NCI-H146 (cell line): Measurements from ENCODE around the gene ST8SIA4.

Experiments
- DNase-seq: peaks from one replicate; lab custom pipeline; 2025; lab: John Stamatoyannopoulos, UW

The ST8SIA4 gene

DNA sequence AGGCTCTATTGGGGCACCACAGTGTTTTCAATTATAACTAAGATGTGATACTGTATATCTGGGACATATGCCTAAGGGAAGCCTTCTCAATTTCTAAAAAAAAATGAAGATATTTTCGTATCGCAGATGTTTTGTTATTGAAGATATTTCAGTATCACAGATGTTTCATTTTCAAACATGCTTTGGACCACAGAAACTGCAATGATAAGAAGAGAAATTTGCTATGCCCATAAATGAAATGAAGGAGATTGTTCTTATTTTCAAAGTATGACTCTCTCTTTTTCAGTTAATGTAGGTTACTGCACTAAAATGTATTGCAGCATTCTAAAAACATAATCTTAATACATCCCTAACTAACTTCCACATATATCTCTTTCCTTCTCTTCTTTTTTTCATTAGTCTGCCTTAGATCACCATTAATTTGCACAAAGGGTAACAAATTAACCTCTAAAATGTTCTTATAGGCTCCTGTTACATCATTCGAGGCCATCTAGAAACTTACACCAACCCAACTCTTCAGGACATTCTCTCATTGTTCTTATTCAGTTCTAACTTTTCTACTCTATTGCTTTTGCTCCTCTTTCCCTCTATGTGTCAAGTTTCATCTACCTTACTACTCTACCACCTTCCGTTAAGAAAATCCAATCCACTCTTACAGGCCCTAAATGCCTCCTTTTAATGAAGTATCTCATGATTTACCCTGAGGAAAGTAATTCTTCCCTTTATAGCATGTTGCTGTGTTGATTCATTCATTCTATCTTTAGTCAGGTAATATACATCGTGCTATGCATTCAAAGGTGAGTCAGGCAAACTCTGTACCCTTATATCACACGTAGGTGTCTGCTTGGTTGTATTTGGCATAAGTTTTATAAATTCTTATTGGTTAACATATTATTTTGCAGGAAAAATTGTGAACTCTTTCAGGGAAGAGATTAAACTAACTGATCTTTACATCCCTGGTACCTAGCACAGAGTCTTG lies 70.5 kb downstream of the ST8SIA4 start:
- no peak for DNase-seq

DNA sequence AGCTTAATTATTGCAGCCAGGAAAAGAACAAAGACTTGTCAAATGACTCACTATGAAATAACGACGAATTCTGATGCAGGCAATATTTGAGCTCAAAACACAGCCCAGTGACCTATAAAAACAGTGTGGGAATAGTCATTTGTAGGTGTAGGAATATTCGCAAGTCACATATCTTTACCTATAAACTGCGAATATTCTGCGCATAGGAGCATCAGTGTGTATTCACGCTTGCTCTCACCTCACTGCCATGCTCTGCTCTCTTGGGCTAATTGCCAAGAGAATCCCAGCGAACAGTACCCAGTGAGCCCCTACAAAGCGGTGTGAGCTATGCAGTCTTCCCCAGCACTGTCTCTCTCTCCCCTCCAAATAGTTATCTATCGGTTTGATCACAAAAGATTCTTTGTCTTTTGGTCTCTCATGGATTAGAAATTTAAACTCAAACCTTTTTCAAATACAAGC lies 74.2 kb downstream of the ST8SIA4 start:
- DNase-seq: no peak

DNA sequence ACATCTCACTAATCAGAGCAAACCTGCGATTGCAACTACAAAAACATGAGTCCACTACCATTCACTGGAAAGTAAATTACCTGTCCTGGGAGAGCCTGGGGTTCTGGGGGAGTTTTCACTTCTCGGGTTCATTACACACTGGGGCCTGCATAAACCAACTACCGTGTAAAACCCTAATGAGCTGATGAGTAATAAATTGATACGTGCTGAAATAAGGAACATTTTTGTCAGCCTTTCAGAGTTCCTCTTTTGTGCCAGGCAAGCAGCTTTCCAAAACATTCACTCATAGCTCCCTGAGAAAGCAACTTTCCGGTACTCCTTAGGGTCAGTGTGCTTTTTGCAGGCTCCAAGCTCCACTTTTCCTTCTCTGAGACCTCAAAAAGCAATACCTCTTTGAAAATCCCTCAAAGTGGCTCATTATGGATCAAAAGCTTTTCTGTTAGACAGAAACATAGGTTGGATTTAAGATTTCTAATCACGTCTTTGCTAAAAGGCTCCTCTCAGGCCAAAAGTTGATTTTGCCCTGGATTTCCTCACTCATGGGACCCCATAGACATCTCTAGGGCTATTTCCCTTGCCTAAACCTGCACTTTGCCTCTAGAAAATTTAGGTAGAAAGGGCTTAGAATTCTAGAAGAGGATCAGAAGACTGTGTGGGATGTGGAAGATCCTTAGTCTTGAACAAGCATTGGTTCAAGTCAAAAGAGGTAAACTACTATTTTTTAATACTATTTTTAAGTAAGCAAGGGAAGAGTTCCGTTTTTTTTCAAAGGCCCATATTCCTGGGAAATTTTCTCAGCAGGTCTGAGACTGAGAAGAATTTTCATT lies 74.8 kb downstream of the ST8SIA4 start:
- no peak for DNase-seq

DNA sequence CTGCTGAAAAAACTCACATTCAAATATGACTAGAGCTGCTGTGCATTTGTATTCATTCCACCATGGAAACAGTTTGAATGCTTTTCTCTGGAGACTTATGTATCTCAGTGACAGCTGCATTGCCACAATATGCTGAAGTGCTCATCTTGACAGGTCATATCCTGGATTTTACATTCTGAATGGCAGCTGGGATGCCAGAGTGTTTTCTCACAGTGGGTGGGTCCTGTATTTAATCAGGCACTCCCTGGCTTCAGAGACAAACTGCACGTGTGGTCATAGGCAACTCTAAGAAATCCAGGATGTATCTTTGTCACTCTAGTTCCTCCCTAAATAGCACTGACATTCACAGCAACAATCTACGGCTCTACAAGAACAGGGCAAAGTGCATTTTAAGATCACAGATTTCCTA lies 75.6 kb downstream of the ST8SIA4 start:
- DNase-seq: peak; percentile 33

DNA sequence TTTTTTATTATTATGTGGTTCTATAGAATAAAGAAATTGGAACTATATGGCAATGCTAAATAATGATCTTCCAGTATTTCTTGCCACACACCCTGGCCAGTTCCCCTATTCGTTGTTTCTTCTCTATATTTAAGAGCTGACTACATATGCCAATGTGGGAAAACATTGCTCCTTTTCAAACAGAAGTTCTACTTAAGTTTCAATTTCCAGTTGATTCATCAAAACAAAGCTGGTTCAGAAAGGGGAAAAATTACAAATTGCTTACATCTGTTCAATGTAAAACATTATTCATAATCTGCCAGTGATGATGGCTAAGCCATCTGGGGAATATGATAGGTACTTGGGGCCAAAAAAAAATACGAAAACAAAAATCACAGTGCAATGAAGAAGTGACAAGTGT lies 76.9 kb downstream of the ST8SIA4 start:
- no peak for DNase-seq

DNA sequence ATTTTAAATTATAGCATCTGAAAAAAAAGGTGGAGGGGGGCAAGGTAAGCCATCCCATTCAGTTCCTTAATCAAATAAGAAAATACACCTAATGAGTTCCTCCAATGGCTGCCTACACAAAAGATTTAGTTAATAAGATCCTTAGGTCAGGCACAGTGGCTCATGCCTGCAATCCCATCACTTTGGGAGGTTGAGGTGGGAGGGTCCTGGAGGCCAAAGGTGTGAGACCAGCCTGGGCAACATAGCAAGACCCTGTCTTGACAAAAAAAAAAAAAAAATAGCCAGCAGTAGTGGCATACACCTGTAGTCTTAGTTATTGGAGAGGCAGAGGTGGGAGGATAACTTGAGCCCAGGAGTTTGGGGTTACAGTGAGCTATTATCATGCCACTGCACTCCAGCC lies 78.4 kb downstream of the ST8SIA4 start:
- no peak for DNase-seq

DNA sequence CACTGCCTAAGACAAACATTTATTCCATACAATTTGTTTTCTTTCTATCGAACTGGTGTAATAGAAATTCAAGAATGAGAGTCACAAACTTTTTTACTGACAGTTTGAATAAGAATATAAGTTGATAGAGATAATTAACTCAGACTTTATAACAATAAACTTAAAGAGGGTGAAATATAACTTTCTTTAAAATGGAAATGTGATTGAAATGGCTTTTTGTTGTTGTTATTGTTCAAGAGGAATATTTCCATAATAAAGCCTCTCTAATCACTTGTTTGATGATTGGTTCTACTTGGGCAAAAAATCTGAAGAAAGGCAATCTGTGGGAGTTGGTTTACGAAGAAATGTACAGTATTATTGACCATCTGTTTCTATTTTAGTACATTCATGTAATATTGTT lies 79.3 kb downstream of the ST8SIA4 start:
- no peak for DNase-seq

DNA sequence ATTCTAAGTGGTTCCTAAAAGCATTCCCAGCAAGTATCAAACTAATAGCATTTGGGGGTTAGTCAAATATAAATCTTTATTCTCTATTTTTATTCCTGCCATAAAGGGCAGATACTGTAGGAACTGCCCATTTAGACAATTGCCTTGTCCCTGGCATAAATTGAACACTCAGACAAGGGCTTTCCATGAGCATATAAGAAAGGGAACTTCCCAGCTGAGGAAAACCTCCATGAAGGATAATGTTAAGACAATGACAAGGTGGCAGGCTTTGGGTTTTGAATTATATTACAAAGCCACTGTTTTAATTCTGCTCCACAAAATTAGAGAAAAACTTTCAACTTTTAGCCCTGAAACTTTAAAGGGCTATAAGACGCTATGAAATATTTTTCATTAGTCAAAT lies 81.3 kb downstream of the ST8SIA4 start:
- no peak for DNase-seq

DNA sequence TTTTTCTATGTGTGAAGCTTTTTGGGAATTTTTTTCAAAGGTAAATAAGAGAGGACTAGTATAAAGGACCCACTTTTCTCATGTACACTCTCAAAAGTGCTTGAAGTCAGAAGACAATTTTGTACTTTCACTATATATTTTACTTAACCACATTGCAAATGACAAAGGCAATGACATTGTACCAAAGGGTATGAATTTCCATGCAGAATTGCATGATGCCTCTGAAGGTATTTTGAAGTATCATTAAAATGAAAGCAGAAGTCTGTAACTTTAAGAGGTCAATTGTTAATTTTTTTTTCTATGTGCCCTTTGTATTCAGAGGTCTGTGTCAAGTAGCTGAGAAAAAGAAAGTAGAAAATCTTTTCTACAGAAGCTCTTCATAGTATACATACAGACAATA lies 84.7 kb downstream of the ST8SIA4 start:
- no peak for DNase-seq

DNA sequence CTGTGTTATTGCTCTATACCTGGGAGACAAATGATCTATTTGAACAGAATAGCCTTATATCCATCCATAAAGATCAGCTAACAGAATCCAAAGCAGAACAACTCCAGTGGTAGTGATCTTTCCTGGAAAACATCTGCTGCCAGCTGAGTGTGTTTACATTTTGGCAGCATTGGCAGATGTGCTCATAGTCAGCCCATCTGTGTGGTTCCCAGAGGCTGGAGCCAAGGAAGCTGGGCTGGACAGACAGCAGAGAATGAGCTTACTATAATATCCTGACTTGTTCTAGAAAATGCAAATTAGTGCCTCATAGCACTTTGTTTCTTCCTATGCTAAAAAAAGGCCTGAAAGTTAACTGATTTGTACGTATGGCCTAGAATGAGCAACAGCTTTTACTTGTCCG lies 99.7 kb downstream of the ST8SIA4 start:
- no peak for DNase-seq

DNA sequence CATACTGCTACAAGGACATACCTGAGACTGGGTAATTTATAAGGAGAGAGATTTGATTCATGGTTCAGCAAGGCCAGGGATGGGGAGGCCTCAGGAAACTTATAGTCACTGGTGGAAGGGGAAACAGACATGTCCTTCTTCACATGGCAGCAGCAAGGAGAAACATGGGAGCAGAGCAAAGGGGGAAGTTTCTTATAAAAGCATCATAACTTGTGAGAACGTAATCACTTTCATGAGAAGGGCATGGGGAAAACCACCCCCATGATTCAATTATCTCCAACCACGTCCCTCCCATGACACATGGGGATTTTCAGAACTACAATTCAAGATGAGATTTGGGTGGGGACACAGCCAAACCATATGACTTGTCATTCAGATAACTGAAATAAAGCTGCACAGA lies 100.9 kb downstream of the ST8SIA4 start:
- no peak for DNase-seq

DNA sequence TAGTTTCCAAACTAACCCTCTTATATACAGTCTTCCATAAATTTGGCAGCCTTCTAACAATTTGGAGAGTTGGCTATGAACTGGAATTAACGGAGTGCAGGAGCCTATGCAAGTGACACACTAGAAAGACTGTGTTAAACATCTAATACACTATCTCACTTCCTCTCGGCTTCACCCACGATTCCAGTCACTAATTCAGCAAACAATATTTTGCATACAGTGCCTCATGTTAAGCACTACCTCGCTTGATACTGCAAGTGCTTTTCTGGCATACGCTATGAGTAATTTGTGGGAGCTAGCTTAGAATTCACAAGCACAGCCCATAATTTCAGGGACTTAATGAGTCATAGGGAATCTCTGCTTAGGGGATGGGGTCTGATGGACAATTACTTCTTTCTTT lies 102.5 kb downstream of the ST8SIA4 start:
- no peak for DNase-seq

DNA sequence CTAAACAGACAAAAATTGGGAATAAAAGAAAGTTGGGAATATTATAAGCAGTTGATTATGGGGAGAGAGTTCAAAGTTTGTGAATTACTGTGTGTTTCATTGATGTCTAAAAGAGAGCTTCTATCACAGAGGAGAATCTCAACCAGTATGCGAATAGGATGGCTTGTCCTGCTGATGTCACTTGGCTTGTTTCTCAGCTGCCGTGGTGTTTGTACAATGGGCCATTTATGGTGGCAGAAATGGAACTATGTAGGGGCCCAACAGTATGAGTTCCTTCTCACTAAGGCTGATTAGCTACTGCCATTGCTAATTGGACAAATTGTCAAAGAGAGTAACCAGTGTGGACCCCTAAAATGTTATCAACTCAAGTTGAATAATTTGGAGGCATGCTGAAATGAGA lies 103.9 kb downstream of the ST8SIA4 start:
- no peak for DNase-seq

DNA sequence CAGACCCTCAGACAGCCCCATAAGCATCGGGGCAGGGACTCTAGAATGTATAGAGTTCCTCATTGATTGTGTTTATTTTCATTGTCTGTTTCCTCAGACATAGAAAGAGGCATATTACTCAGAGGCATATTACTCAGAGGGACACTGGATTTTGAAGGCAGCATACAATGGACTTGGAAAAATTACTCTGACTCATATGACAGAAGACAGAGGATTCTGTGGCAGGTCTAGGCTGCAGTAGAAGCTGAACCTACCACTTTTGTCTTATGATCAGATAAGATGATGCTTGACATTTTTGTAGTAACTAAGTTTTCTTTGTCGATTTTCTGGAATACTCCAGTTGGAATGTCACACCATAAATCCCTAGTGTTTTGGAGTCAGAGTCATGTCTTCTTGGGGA lies 105.2 kb downstream of the ST8SIA4 start:
- DNase-seq: no peak

DNA sequence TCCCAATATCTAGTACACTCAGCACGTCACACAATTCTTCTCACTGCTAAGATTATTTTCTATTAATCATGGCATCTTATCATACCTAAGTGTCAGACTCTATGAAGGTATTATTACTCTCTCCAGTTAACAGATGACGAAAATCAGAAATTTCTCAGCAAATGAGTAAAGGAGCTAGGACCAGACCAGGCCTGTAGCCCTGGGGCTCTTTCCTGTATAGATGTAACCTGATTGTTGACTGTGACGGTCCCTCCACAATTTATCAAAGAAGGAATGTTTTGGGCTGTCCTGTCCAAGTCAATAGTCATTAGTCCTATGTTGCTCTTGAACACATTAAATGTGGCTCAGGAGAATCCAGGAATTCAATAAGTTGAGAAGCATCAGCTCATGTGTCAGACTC lies 106.2 kb downstream of the ST8SIA4 start:
- no peak for DNase-seq

DNA sequence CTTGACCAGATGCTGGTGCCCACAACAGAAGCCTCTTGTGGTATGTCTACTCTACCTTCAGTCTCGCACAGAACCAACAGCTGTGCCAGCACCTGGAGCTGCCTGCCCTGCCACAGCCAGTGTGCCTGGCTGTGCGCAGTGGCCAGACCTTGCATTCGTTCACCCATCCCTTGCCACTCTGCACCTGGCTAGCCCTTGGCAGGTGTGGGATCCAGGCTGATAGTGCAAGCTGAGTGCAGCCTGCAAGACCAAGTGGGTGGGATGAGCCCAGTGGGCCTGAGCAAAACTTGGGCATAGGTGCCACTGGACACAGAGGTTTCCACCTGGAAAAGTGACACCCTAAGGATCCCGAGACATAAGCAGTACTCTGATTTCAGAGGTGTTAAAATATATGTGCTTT lies 108.2 kb downstream of the ST8SIA4 start:
- no peak for DNase-seq

DNA sequence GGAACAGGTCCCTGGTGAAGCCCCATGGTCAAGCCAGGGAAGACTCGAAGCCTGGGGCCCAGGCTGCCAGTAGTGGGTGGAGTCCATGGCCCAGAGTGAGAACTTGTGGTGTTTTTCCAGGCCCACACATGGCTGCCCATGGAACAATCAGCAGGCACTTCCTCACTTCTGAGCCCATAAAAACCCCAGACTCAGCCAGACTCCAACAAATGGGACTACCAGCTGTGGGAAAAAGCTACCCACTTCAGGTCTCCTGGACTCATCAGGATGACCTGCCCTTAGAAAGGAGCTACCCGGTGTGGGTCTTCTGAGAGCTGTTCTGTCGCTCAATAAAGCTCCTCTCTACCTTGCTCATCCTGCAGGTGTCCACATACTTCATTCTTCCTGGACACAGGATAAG lies 108.9 kb downstream of the ST8SIA4 start:
- DNase-seq: no peak

DNA sequence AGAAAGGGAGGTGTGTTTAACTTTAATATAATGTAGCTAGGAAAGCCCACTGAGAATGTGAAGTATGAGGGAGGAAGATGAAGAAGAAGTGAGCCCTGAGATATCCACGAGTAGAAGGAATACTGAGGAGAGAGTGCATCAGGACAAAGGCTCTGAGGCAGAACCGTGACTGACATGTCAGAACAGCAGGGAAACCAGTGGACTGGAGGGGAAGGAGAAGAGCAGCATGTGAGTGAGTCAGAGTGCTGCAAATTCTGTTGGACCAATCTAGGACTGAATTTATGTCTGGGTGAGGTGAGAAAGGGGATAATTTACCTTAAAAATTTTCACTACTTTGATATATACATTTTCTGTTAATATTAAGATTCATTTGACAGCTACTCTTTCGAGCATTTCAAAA lies 110.3 kb downstream of the ST8SIA4 start:
- DNase-seq: no peak

DNA sequence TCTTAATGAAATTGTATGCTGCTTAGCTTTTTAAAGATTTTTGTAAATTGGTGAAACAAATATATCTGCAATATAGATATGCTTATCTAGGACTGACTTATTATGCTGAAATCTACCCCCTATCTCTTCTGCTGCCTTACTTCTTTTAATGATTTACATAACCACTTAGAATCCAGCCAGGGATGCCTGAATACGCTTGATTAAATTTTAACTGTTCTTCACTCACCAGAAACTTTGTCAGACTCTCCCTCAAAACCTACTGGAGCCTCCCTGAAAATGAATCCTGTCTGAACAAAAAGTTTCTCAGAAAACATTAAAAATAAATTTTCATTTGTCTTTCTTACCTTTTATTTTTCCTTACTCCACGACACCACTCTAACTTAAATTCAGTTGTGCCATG lies 111.7 kb downstream of the ST8SIA4 start:
- no peak for DNase-seq

DNA sequence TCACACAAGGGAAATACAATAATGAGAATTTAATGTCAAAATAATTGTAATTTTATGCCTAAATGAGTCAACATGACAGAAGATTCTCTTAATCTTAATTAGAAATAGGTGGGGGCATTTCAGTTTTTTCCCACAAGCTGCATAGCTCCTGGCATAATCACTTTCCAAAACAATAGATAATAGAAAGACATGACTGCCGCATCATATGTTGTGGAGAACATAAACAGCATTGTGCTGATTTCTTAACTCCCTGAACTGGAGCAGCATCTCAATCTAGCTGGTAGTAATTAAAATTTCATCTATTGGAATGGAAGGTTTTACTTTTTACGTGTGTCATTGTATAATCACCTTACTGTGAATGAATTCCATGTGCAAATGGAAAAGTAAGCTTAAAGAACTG lies 112.1 kb downstream of the ST8SIA4 start:
- DNase-seq: no peak

DNA sequence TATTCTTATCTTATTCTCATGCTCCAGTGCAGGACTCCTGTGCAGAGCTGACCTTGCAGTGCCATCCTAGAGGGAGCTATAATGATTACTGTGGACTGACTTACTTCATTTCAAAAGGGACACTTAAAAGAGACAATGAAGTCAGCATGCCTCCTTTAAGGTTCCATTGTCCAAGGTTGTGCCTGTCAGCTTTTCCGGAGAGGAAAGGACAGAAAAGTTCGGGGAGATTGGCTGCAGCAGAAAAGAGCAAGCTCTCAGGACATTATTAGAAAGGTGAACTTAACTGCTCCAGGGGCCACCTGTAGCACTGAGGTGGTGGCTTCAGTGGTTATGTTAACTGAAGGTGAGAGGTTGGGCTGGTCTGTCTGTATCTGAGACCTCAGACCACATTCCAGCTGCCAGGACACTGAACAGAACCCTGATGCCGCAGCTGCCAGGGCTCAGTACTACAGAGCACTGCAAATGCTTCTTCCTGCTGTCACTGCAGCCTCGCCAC lies 112.9 kb downstream of the ST8SIA4 start:
- DNase-seq: no peak

DNA sequence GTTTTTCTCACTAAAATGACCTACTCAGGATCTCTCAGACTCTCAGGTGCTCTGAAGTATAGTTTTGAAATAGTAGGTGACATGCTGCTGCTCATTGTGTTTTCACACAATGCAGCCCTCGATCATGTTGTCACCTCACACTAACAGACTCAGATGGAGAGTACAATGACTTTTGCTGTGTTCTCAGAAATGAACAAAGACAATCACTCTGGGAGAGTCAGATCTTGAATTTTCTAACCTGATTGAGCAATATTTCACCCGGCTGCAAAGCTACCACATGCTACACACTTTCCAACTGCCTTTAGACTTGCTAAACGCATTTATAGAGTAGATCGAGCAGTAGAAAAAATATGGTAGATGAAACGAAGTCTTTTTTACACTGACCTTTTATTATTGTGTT lies 113.4 kb downstream of the ST8SIA4 start:
- no peak for DNase-seq

DNA sequence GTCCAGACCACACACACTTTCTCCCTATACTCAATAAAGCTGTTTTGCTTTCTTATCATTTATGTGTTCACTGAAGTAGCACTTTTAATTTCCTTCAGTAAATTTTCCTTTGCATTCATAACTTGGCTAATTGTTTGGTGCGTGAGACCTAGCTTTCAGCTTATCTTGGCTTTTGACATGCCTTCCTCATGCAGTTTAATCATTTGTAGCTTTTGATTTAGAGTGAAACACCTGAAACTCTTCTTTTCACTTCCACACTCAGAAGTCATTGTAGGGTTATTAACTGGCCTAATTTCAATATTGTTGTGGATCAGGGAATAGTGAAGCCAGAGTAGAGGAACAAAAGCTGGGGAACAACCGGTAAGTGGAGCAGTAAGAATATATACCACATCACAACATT lies 114.7 kb downstream of the ST8SIA4 start:
- DNase-seq: no peak
